NCI-H1105 (cell line): ENCODE data around the gene GNPTG.
"Not testable (repeated sequence)": the region's sequence is repeated elsewhere in the genome, so short reads cannot be mapped to it uniquely, and the experiment has no call there.

Source experiments
- DNase-seq: peaks from one replicate; lab custom pipeline; 2025; lab: John Stamatoyannopoulos, UW

The GNPTG gene

DNA sequence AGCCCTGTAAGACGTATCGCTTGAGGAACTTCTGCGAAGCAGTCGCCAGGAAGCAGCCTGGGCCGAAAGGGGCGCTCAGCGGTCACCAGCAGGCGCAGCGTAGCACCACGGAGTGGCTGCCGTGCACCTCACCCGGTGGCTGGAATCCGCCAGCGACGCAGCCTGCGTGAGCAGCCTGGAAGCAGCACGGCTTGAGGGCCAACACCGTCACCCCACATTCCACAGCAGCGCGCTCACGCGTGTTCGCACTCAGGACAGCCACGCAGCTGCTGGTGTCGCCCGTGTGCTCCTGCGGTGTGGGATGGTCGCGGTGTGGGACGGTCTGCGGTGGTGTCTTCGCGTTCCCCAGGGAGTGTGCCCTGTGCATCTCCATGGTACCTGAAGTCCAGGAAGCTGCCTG, 32.7 kb upstream of the GNPTG start:
- no peak for DNase-seq

GRCh38 chr16:1320097-1320496, 31.6 kb upstream of the GNPTG start:
- no peak for DNase-seq

GRCh38 chr16:1320658-1321240, 31.0 kb upstream of the GNPTG start:
- DNase-seq, result no peak

GRCh38 chr16:1322407-1322806, 29.3 kb upstream of the GNPTG start:
- DNase-seq, result no peak

GRCh38 chr16:1323296-1324239, 28.2 kb upstream of the GNPTG start:
- no peak for DNase-seq

GRCh38 chr16:1324286-1324826, 27.4 kb upstream of the GNPTG start:
- DNase-seq, result no peak

- no peak for DNase-seq
Observed at GRCh38 chr16:1325261-1325660, 26.5 kb upstream of the GNPTG start.

GRCh38 chr16:1325673-1326371, 25.9 kb upstream of the GNPTG start:
- no peak for DNase-seq

- DNase-seq, result no peak
Observed at GRCh38 chr16:1326391-1326790, 25.3 kb upstream of the GNPTG start.

DNA sequence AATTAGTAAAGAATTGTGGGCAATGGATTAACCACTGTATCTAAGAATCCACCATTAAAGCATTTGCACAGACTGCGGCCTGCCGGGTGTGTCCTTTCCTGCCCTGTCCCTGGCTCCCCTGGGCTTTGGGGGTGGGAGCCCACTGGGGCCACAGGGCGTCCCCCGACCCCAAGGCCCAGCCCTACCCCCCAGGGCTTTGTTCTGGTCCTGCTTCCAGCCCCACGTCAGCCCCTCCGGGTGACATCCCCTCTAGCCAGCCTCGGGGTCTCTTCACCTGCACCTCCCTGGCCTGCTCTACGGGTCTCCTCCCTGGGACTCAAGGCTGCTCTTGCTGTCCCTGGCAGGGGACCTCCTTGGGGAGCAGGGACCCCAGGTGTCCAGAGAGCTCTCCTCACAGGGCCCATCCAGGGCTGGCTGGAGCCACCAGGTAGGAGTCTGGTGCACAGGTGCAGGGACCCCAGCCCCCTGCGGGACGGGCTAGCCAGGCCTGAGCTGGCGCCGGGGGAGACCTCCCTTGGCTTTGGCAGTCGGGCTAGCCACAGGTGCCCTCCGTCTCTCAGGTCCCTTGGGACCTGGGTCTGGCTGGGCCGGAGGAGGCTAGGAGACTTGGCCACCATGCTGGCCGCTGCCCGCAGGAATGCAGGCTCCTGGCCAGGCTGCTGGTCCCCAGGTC, 24.6 kb upstream of the GNPTG start:
- no peak for DNase-seq

GRCh38 chr16:1327619-1327947, 24.1 kb upstream of the GNPTG start:
- DNase-seq, result no peak

- not testable (repeated sequence) for DNase-seq
Observed at GRCh38 chr16:1328136-1328535, 23.6 kb upstream of the GNPTG start.

- DNase-seq, result not testable (repeated sequence)
Observed at GRCh38 chr16:1328961-1329360, 22.8 kb upstream of the GNPTG start.

DNA sequence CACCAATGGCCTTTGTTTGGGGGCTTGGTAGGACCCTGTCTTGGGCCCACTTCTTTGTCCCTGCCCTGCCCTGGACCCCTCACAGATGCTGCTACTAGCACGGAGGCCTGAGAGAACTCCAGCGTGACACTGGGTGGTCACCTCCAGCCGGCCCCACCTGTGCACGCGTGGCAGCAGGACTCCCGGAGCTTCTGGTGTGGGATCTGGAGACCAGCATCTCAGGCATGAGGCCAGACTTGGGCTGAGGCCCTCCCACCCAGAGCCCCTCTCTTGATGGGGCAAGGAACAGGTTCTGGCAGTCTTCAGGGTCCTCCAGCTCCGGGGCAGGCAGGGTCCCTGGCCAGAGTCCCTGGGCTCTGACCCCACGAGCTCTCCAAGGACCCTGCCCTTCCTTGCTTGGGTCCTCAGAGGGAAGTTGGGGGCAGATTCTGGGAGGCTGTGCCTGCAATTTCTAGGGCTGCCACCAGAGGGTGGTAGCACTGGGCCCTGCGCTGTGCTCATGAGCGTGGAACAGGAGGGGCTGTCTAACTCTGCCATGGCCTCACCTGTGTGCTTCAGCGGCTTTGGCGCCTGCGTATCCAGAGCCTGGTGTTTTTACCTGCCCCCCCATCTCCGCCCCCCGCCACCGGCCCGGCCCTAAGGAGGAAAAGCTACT, 21.3 kb upstream of the GNPTG start:
- no peak for DNase-seq

DNA sequence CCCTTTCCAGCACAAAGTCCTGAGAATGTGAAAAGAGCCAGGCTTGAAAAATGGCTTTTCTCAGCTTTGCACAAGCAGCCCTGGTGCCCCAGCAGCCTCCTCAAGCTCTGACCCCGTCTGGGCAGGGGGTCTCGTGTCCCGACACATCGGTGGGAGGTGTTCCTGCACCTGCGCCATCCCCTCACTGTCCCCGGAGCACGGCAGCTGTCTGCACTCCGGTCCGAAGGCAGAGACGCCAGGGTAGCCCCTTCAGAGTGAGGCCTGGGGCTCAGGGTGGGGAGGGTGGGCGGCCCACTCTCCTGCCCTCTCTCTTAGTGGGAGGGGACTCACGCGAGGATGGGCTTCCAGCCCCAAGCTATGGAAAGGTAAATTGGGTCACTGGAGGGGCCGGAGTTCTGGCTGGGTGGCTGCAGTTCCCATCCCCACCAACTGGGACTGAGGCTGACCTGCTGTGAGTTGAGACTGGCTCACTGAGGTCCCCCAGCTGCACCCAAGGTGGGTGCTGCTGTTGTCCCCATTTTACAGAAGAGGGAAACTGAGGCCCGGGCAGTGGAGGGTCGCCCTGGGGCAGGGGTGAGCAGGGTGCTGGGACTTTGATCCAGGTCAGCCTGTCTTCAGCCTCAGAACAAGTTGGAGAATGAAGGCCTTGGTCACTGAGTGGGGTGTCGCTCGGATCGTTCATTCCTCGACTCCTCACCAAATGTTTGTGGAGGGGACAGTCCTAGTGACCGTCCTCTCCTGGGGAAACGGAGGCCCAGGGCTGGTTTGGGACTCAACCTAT, 20.6 kb upstream of the GNPTG start:
- no peak for DNase-seq

DNA sequence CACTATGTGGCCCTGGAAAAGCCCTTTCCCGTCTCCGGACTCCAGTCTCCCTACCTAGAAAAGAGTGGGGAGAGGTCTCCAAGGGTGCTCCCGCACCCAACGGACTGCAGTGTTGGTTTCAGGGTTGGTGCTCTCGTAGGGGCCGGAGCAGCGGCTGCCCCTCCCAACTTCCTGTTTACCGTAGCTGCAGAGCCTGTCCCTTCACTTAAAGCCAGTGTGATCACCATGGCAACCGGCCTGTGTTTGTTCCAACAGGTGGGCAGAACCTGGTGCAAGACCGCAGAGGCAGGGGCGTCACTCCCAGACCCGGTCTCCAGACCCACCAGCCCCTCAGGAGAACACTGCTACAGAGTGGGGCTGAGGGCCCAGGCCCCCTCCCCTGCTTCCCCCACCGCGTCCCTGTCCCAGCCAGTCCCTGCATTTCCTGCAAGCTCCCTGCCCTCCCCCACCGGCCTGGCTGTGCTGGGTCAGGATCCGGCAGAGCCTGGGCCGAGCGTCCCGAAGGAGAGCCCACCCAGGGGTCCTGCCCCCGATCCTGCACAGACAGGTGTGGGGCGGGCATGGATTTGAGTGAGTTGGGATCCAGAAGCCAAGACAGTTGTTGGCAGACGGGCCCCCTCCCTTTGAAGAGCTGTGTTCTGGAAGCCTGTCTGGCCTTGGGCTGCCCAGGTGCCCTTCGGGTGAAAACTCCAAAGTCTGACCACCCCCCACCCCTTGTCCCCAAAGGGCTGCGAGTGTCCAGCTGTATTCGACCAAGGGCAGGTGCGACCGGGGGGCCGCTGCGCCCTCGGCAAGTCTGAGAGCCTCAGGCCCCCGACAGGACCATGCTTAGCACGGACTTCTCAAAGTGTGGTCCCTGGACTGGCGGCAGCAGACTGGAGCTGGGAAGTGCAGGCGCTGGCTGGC, 19.8 kb upstream of the GNPTG start:
- peak; percentile 17 for DNase-seq

DNA sequence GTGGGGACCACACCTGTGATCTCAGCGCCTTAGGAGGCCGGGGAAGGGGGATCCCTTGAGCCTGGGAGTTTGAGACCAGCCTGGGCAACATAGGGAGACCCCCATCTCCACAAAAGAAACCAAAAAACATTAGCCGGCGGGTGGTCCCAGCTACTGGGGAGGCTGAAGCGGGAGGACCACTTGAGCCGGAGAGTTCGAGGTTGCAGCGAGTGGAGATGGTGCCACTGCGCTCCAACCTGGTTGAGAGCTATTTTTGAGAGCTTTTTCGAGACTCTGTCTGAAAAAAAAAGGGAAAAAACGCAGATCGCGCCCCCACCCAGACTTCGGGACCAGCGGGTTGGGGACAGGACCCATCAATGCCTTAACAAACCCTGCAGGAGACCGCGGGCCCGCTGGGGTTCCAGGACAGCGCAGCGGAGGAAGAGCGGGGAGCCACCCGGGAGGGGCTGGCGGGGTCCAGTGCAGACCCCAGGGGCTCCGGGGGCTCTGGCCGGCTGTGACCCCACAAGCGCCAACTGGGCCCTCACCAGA, 19.0 kb upstream of the GNPTG start:
- no peak for DNase-seq

DNA sequence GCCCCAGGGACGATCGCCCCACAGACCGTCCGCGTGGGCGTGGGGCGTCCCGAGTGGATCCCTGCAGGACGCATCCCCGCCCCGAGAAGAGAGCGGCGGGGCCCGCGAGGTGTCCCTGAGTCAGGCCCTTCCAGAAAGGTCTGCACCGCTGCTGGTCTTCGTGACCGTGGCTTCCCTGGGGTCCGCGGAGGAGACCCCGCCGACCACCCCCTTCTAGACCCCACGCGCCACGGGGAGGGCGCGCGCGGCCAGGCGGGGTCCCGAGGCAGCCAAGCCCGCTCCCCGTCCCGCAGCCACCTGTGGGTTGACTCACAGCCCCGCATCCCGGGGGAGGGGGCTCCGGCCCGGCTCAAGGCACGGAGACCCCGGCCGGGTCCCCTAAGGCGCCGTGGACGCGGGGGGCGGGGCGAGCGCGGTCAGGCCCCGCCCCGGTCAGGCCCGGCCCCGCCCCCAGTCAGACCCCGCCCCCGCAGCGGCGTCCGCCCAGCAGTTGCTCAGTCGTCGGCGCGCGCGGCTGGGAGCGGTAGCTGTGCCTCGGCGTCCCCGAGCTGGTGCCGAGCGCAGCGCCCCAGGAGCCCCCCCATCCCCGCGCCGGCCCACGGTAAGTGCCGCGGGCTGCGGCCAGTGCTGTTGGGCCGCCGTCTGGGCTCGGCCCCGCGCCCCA, 18.4 kb upstream of the GNPTG start, which contains the start of gene BAIAP3:
TSS of gene BAIAP3 (plus strand) at position 497 of the 664 bp plus-strand sequence. CDS start 4,905 bp downstream, outside the sequence.
- no peak for DNase-seq
